Measurements from ENCODE around the gene GPR158.
"Not testable (repeated sequence)": the region's sequence is repeated elsewhere in the genome, so short reads cannot be mapped to it uniquely, and the experiment has no call there.

The GPR158 gene

GRCh38 chr10:25174461-25175230 is at the start of gene GPR158:
Gene GPR158, plus strand, starts transcription at chr10:25175001. Its CDS starts 420 bp downstream, at chr10:25175421.
- peak in 1 of 2 donors; percentile 25 for DNase-seq (ENCODE audit: low read depth in 2 of 2, low spot score in 1 of 2)

- DNase-seq (ENCODE audit: low read depth in 2 of 2, low spot score in 1 of 2): no peak
Measured at GRCh38 chr10:25125201-25125611, 49.6 kb upstream of the GPR158 start.

GRCh38 chr10:25129592-25129991 is 45.2 kb upstream of the GPR158 start:
- no peak for DNase-seq (ENCODE audit: low read depth in 2 of 2, low spot score in 1 of 2)

DNA sequence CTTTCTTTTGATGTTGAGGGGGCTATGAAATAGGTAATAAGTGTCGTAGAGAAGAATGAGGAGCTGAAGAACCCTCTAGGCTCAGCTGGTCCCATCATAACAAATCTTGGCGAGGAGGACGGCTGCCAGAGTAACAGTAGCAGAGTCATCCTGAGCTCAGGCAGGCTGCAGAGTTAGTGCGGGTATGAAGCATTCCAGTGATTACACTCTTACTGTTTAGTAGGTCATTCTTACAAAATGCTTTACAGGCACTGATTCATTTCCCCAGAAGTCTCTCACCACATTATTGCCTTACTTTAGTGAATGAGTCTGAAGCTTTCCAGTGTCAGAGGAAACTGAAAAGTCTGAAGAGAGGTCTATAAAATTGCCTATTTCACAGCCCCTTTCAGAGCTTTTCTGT is 43.9 kb upstream of the GPR158 start:
- DNase-seq (ENCODE audit: low read depth in 2 of 2, low spot score in 1 of 2): no peak

GRCh38 chr10:25142116-25142864 is 32.5 kb upstream of the GPR158 start:
- DNase-seq (ENCODE audit: low read depth in 2 of 2, low spot score in 1 of 2): no peak

- DNase-seq (ENCODE audit: low read depth in 2 of 2, low spot score in 1 of 2): no peak
Measured at GRCh38 chr10:25157650-25158049, 17.2 kb upstream of the GPR158 start.

GRCh38 chr10:25159591-25159990 is 15.2 kb upstream of the GPR158 start:
- DNase-seq (ENCODE audit: low read depth in 2 of 2, low spot score in 1 of 2): no peak

- DNase-seq (ENCODE audit: low read depth in 2 of 2, low spot score in 1 of 2): no peak
Measured at GRCh38 chr10:25162391-25162790, 12.4 kb upstream of the GPR158 start.

- not testable (repeated sequence) for DNase-seq (ENCODE audit: low read depth in 2 of 2, low spot score in 1 of 2)
Measured at GRCh38 chr10:25163464-25163863, 11.3 kb upstream of the GPR158 start.

GRCh38 chr10:25169740-25170139 is 5.1 kb upstream of the GPR158 start:
- no peak for DNase-seq (ENCODE audit: low read depth in 2 of 2, low spot score in 1 of 2)

- DNase-seq (ENCODE audit: low read depth in 2 of 2, low spot score in 1 of 2): no peak
Measured at GRCh38 chr10:25170627-25171026, 4.2 kb upstream of the GPR158 start.

- no peak for DNase-seq (ENCODE audit: low read depth in 2 of 2, low spot score in 1 of 2)
Measured at GRCh38 chr10:25175527-25176420, 973 bp downstream of the GPR158 start.

DNA sequence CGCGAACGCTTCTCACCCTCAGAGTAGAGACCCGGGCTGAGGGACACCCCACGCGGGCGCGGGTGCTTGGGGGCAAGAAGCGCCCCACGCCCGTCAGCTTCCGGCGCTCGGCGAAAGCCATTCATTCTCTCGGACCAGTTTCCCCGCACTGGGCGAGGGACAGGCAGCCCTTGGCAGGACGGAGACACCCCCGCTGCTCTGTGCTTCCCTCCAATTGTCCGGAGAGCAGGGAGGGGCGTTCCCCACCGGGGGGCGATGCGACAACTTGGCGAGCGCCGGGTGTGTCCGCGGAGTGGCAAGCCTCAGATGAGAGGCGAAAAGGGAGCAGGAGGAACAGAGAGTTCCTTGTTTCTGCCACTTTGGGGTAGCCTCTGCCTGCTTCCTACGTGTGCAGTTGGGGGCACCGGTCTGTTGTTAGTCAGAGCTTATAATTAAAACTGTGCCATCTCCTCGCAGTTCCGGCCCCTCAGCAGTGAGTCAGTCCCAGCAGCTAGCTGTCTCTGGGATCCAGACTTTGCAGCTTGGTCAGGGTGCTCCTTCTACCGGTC is 1.7 kb downstream of the GPR158 start:
- DNase-seq (ENCODE audit: low read depth in 2 of 2, low spot score in 1 of 2): no peak

DNA sequence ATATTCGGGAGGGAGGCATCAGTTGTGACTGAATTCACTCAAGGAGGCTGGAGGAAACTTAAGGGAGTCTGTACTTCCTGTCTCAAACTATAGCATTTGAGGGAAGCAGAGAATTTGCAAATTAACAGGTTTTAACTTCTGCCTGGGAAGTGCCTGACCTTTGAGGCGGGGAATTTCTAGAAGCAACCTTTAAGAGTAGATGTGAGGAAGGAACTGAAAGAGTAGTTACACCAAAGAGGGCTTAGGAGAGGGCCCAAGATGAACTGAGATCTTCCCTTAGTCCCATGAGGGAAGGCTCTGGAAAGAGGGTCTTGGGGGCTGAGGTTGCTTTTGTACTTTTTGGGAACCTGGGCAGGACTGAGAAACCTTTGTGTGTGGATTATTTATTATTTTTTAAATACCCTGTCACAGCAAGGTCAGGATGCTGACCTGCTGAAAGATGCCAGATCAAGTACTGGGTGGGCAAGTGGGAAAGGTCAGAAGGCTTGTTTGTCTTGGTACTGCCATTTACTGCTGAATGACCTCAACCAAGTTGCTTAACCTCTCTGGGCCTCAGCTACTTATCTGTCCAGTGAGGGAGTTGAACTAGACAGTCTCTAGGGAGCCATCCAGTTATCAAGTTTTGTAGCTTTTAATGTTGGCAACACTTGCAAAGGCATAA is 2.4 kb downstream of the GPR158 start:
- DNase-seq (ENCODE audit: low read depth in 2 of 2, low spot score in 1 of 2): no peak

DNA sequence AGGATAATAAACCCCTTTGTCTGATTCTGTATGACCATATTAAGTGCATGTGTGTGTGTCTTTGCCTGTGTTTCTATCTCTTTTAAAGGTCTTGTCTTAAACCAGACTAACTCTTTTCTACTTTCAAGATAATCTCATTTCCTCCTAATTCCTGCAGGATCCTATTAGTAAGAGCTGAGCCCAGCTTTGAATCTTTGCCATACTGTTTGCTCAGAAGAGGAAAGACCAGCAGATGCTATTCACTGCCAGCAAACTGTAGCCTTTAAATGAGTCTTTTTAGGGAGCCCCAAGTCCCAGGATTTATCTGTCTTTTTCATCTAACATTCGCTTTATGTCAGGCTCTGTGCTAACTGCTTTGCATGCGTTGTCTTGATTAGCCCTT is 2.9 kb downstream of the GPR158 start:
- no peak for DNase-seq (ENCODE audit: low read depth in 2 of 2, low spot score in 1 of 2)

DNA sequence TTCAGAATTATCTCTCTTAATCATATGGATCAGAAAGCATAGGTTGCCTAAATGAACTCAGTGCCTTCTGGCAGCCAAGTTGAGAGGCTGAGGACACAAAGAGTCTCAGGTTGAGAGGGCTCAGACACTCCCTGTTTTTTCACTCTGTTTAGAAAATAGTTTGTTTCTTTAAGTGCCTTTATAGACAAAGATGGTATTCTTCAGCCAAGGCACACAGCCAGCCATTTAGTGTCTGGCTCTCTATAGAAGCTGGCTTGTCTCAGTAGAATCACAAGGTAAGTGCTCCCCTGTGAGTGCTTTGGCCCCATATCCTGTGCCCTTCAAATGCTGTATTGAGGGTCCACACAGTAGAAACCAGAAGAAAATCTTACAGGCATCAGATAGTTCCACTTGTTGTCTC is 3.6 kb downstream of the GPR158 start:
- no peak for DNase-seq (ENCODE audit: low read depth in 2 of 2, low spot score in 1 of 2)

DNA sequence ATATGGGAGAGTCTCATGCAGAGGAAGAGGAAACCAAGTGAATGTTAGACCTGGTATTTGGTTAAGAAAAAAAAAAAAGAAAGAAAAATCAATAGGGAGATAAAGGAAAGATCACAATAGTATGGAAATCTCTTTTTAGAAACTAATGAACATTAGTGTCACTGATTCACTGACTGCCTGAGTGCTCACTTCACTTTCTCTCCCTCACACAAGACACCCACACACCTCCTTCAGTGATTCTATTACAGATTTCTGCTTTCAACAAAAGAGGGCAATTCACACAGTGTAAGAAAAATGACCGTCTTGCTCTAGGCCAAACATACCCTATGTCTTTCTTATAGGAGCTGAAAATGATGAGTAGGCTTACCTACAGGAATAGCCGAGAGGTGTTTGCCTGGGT is 6.0 kb downstream of the GPR158 start:
- DNase-seq (ENCODE audit: low read depth in 2 of 2, low spot score in 1 of 2): no peak

GRCh38 chr10:25182636-25183035 is 7.8 kb downstream of the GPR158 start:
- no peak for DNase-seq (ENCODE audit: low read depth in 2 of 2, low spot score in 1 of 2)

GRCh38 chr10:25191162-25191895 is 16.5 kb downstream of the GPR158 start:
- DNase-seq (ENCODE audit: low read depth in 2 of 2, low spot score in 1 of 2): no peak

GRCh38 chr10:25198151-25198550 is 23.4 kb downstream of the GPR158 start:
- DNase-seq (ENCODE audit: low read depth in 2 of 2, low spot score in 1 of 2): no peak
